Thoracic aorta (tissue), 2 donors: ENCODE measurements around the gene TULP3. TPM values are rescaled to one million over a fixed set of nuclear protein-coding genes. Genes with fewer than 3 reads are reported as not detected.

Source experiments
- ATAC-seq: fragments of 150-250 bp; one replicate; pipeline ENCODE4 v1.8.0; 2017; ENCODE audit warnings: low read depth; ENCODE audit not compliant: insufficient number of reproducible peaks, low FRiP score
- DNase-seq: peaks from one replicate; pipeline ENCODE4 v3.0.0-alpha.2; 2020; ENCODE audit warnings: low spot score
- H3K27ac ChIP-seq, 2 donors: fragments of 200-600 bp; sonication (generic); 1 replicate in 1 of 2; 2 replicates in 1 of 2; pipeline ENCODE4 v1.5.1; 2016; ENCODE audit warnings: mild to moderate bottlenecking in 2 of 2, moderate library complexity in 2 of 2
- H3K27me3 ChIP-seq: fragments of 200-600 bp; sonication (generic); replicated peaks from 2 replicates; pipeline ENCODE4 v1.6.0; 2016; ENCODE audit warnings: mild to moderate bottlenecking; ENCODE audit not compliant: insufficient read depth
- H3K36me3 ChIP-seq: fragments of 200-600 bp; sonication (generic); one replicate; pipeline ENCODE4 v1.5.1; 2016
- H3K4me1 ChIP-seq, 2 donors: fragments of 200-600 bp; sonication (generic); 1 replicate in 1 of 2; 2 replicates in 1 of 2; pipeline versions ENCODE4 v1.5.1 to v1.6.0; 2016; ENCODE audit warnings: low read depth in 2 of 2, mild to moderate bottlenecking in 1 of 2; ENCODE audit not compliant: control insufficient read depth in 1 of 2
- H3K4me3 ChIP-seq: fragments of 200-600 bp; sonication (generic); 2 replicates; pipeline ENCODE4 v1.5.1; 2016; ENCODE audit warnings: mild to moderate bottlenecking
- H3K9me3 ChIP-seq: fragments of 200-600 bp; sonication (generic); 2 replicates; pipeline ENCODE4 v1.5.1; 2016
- CTCF ChIP-seq: fragments of 200-600 bp; sonication (generic); IDR thresholded peaks from one replicate; pipeline ENCODE4 v1.5.1; 2019; ENCODE audit warnings: antibody characterized with exemption
- total RNA-seq, 2 donors: library from RNA; depleted of rRNA; stranded (reverse); fragments of >200 nt; gene quantifications; one replicate each; pipeline versions ENCODE4 v1.1.0 to v1.2.3, GENCODE V29; 2016

TULP3 gene
- total RNA-seq, 2 donors from 2014 or later = 28.4 to 30.8 TPM

GRCh38 chr12:2982361-2982760 lies 91.7 kb downstream of the TULP3 start:
- H3K4me3 ChIP-seq = no peak overlapping the region
- no peak for ATAC-seq

DNA sequence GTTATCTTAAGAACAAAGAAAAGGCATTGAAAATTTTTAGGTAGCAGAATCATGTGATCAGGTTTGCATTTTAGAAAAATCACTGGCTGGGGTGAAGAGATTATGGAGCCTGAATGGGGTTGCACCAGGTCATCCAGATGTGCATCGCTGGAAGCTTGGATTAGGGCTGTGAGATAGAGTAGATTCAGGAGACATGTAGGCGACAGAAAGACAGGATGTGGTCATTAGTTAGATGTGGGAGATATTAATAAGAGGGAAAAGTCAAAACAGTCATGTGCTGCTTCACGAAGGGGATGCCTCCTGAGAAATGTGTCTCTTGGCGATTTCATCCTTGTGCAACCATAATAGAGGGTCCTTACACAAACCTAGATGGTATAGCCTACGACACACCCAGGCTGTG lies 93.6 kb downstream of the TULP3 start:
- TF ChIP-seq CTCF = no peak
- no peaks in the 10 kb centered on the region for H3K9me3 ChIP-seq
- ATAC-seq (no peak), DNase-seq (no peak)
- H3K27ac ChIP-seq = no peak overlapping the region
- no peak overlapping the region for H3K4me3 ChIP-seq
- H3K27me3 ChIP-seq = no peaks in the 10 kb centered on the region
- no peaks in the 10 kb centered on the region for H3K36me3 ChIP-seq
- no peaks in the 10 kb centered on the region for H3K4me1 ChIP-seq

More at GRCh38 chr12:2982361-2982760, 91.7 kb downstream of the TULP3 start:
- no peak for TF ChIP-seq CTCF
- no peak for DNase-seq
- H3K36me3 ChIP-seq = no peaks in the 10 kb centered on the region
- no peaks in the 10 kb centered on the region for H3K27me3 ChIP-seq
- H3K4me1 ChIP-seq = no peaks in the 10 kb centered on the region
- H3K27ac ChIP-seq = no peak overlapping the region
- no peaks in the 10 kb centered on the region for H3K9me3 ChIP-seq

GRCh38 chr12:2984698-2985097 lies 94.0 kb downstream of the TULP3 start:
- Histone ChIP-seq H3K27ac (no peak overlapping the region), H3K4me1 (no peaks in the 10 kb centered on the region), H3K27me3 (no peaks in the 10 kb centered on the region), H3K4me3 (no peak overlapping the region), H3K9me3 (peaks cover 3% of the 10 kb centered on the region), H3K36me3 (no peaks in the 10 kb centered on the region)
- DNase-seq = no peak
- ATAC-seq = no peak
- no peak for TF ChIP-seq CTCF

- no peak for ATAC-seq
- H3K4me1 ChIP-seq = no peaks in the 10 kb centered on the region
- no peaks in the 10 kb centered on the region for H3K27me3 ChIP-seq
- no peaks in the 10 kb centered on the region for H3K36me3 ChIP-seq
- DNase-seq = no peak
- H3K27ac ChIP-seq = no peak overlapping the region
- peaks cover 3% of the 10 kb centered on the region for H3K9me3 ChIP-seq
- no peak for TF ChIP-seq CTCF
- H3K4me3 ChIP-seq = no peak overlapping the region
Measured at GRCh38 chr12:2986876-2987275, 96.2 kb downstream of the TULP3 start.

DNA sequence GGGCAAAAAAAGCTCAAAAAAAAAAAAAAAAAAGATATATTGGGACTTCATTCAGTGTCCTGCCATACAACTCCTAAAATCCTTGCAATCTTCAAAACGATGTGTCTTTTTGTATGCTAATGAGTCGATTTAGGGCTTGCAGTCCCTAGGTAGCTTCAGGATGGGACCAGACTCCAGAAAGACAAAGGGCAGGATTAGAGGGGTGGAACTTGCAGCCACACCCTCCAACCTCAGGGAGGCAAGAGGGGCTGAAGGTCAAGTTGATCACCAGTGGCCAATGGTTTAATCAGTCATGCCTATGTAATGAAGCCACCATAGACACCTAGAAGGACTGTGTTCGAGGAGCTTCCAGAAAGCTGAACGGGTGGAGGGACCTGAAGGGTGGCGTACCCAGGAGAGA lies 97.8 kb downstream of the TULP3 start:
- no peaks in the 10 kb centered on the region for H3K4me1 ChIP-seq
- no peak for TF ChIP-seq CTCF
- H3K36me3 ChIP-seq = no peaks in the 10 kb centered on the region
- H3K27me3 ChIP-seq = no peaks in the 10 kb centered on the region
- no peak overlapping the region for H3K27ac ChIP-seq
- ATAC-seq (no peak), DNase-seq (no peak)
- no peak overlapping the region for H3K4me3 ChIP-seq
- peaks cover 3% of the 10 kb centered on the region for H3K9me3 ChIP-seq

Other genes with a start within 250 kb of the TULP3 start
- gene FKBP4, start 95.9 kb upstream of the TULP3 start, total RNA-seq = 10 to 100 TPM; 26.6 to 30.5 TPM
- gene ITFG2, start 78.2 kb upstream of the TULP3 start, total RNA-seq = 10 to 100 TPM; 33.8 to 38.4 TPM
- 1 to 10 TPM; 4.9 to 8.1 TPM for gene NRIP2, start 55.9 kb upstream of the TULP3 start, total RNA-seq
- gene TEX52, start 33.9 kb upstream of the TULP3 start, total RNA-seq = not detected
- 1 to 10 TPM in 1 of 2 donors, not detected in 1; 2.2 TPM for gene FOXM1, start 13.7 kb upstream of the TULP3 start, total RNA-seq
- 10 to 100 TPM in 1 of 2 donors, 1 to 10 TPM in 1; 9.6 to 10.8 TPM for gene RHNO1, start 13.7 kb upstream of the TULP3 start, total RNA-seq
- 10 to 100 TPM; 42.5 to 62.6 TPM for gene TEAD4, start 68.5 kb downstream of the TULP3 start, total RNA-seq
- gene TSPAN9, start 186.5 kb downstream of the TULP3 start, total RNA-seq = 10 to 100 TPM; 39.5 to 50.2 TPM